PC-3 (cell line): ENCODE data around the gene NAA60.

ENCODE experiments used
- EZH2phosphoT487 ChIP-seq: fragments of 300-600 bp; sonication (generic); IDR thresholded peaks from 2 replicates; pipeline ENCODE4 v1.6.1; 2018; ENCODE audit warnings: mild to moderate bottlenecking, antibody characterized with exemption, low read length, borderline replicate concordance
- TF ChIP-seq, protein P1 (sequence below): fragments of 300-600 bp; sonication (generic); conservative IDR thresholded peaks from 2 replicates; pipeline ENCODE4 v1.5.1; 2017; ENCODE audit warnings: antibody characterized with exemption, low read depth, mild to moderate bottlenecking, low read length

- TF ChIP-seq, protein P1, sequence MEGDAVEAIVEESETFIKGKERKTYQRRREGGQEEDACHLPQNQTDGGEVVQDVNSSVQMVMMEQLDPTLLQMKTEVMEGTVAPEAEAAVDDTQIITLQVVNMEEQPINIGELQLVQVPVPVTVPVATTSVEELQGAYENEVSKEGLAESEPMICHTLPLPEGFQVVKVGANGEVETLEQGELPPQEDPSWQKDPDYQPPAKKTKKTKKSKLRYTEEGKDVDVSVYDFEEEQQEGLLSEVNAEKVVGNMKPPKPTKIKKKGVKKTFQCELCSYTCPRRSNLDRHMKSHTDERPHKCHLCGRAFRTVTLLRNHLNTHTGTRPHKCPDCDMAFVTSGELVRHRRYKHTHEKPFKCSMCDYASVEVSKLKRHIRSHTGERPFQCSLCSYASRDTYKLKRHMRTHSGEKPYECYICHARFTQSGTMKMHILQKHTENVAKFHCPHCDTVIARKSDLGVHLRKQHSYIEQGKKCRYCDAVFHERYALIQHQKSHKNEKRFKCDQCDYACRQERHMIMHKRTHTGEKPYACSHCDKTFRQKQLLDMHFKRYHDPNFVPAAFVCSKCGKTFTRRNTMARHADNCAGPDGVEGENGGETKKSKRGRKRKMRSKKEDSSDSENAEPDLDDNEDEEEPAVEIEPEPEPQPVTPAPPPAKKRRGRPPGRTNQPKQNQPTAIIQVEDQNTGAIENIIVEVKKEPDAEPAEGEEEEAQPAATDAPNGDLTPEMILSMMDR: no peak
- TF ChIP-seq EZH2phosphoT487: no peak
These were observed 48.9 kb downstream of the NAA60 start for GRCh38 chr16:3492356-3492755.
